GM19438 (cell line): Measurements from ENCODE around the gene RPS17.

ENCODE experiments used
- ATAC-seq: cut with Tn5 transposase; IDR thresholded peaks from one replicate; pipeline ENCODE4 v1.9.1; 2021; ENCODE audit warnings: low read depth; ENCODE audit not compliant: unreplicated experiment

RPS17 gene

GRCh38 chr15:82540055-82540983 lies at the start of gene RPS17:
Gene RPS17, minus strand, starts transcription at chr15:82540457. Its CDS starts 29 bp downstream, at chr15:82540428.
- ATAC-seq: peak; percentile 95

GRCh38 chr15:82587805-82588204 lies 47.5 kb upstream of the RPS17 start:
- no peak for ATAC-seq

DNA sequence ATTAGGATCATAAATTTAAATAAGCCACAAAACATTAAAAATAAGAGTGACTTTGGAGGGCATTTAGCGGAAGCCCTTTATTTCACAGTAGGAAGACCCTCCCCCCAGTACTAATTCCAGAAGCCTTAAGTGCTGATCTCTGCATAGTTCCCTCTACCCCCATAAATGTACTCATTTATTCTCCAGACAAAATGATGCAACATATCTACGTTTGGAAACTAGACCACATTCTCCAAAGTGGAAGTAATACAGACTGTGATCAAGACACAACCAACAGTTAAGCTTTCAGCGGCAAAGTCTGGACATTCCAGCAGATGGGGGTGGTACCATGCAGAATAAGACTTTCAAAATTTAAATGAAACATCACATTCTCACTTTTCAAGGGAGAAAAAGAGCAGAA lies 44.8 kb upstream of the RPS17 start:
- ATAC-seq: no peak

DNA sequence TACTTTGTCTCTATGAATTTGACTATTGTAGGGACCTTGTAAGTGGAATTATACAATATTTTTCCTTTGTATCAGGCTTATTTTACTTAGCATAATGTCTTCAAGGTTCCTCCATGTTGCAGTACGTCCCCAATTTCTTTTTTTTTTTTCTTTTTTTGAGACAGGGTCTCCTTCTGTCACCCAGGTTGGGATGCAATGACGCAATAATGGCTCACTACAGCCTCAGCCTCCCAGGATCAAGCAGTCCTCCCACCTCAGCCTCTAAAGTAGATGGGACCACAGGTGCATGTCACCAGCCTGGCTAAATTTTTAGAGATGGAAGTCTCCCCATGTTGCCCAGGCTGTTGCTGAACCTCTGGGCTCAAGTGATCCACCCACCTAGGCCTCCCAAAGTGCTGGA lies 40.5 kb upstream of the RPS17 start:
- ATAC-seq: no peak

DNA sequence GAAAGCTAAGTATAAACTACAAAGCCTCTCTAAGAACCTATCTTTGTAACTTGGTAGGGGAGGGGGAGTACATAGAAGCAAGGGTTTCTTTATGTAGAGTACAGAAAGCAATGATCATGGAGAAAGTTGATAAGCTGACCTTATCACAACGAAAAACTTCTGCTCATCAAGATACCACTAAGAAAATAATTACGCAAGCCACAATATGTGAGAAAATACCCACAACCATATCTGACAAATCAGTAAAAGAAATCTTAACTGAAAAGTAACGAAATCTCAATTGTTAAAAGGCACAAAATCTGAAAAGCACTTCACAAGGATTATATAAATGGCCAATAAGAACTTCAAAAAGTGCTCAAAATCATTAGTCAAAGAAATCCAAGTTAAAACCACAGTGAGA lies 35.1 kb upstream of the RPS17 start:
- ATAC-seq: no peak

- ATAC-seq: no peak
These were observed 32.7 kb upstream of the RPS17 start for GRCh38 chr15:82572986-82573385.

DNA sequence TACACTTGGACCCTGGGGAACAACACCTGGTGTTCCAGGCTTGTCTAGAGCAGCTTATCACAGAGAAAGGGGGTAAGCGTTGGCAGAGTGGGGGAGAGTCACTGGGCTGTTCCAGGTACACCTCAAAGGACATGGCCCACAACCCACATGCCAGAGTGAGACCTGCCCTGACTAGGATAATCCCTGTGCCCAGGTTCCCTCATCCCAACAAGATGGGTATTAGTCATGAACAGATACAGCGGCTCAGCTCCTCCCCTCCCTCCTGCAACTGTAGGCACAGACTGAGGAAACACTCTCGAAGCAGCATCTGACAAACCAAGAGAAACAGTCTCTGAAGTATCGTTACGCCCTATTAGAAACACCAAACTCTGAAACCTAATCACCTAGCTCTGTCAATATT lies 32.1 kb upstream of the RPS17 start:
- no peak for ATAC-seq

- ATAC-seq: no peak
These were observed 31.5 kb upstream of the RPS17 start for GRCh38 chr15:82571722-82572222.

GRCh38 chr15:82570721-82571508 lies 30.7 kb upstream of the RPS17 start:
- no peak for ATAC-seq

DNA sequence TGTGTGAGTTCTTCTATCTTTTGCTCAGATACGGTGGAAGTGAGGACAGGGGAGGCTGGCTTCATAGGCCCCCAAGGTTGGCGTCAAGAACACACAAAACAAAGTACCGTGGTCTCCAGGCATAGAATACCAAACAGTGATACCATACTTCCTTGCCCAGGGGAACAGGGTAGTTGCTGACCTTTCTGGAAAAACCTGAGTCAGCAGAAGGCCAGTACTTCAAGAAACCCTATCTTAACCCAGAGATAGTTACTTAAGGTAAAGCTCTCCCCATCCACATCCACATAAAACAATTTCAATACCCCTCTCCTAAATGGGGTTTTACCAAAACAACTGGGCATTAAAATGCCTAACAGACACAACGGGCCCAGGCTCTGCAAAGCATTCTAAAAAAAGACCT lies 29.6 kb upstream of the RPS17 start:
- ATAC-seq: no peak

DNA sequence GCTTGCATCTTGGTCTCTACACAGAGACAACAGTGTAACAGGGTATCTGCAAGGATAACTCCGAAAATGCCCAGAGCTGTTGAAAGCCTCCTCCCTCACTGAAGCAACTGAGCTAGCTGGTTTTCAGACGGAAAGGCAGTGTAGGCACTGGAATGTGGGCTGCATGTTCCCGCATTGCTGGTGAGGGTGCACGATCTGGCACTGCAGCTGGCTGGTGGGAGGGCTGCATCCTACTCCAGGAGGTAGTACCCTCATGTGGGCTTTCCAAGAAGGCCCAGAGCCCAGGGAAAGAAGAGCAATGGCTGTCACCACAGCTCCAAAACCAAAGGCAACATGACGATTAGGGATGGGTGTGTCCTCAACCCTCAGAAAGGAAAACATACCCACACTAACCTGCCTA lies 28.7 kb upstream of the RPS17 start:
- no peak for ATAC-seq

- ATAC-seq: no peak
These were observed 27.4 kb upstream of the RPS17 start for GRCh38 chr15:82567661-82568060.

DNA sequence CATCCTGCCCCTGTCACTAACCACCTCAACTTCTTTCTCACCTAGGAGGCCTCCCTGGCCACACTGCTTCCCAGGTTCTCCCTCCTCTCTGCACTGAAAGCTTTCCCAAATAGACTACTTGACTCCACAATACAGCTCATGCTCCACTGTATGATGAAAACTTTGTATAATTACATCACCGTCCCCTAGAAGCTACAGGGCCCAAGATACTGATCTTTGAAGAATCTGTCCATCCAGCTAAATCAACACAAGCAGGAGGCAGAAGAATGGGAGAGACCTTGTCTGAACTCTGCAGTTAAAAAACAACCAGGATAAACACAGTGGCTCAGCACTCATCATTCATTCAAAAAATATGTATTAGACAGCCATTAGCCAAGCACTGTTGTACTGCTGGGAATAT lies 26.4 kb upstream of the RPS17 start:
- no peak for ATAC-seq

- no peak for ATAC-seq
These were observed 18.2 kb upstream of the RPS17 start for GRCh38 chr15:82558502-82558901.

- ATAC-seq: no peak
These were observed 16.2 kb upstream of the RPS17 start for GRCh38 chr15:82556315-82557035.

GRCh38 chr15:82554849-82555248 lies 14.6 kb upstream of the RPS17 start:
- no peak for ATAC-seq

- no peak for ATAC-seq
These were observed 14.1 kb upstream of the RPS17 start for GRCh38 chr15:82554351-82554750.

DNA sequence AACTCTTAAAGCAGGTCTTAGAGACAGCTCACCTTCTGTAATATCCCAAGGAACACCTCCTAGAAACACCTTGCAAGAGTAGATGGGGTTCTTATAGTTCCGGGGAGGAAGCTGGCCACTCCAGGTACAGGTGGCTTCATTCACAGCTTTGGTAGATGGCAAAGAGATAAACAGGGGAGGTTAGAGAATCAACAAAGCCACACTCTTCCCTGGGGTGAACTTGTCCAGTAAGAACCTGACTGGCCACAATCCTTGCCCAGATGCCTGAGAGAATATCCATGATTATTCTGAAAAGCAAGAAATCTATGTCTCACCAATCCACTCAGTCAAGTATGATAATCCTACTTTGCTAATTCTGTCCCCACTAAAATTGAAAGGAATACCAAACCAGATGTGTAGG lies 13.6 kb upstream of the RPS17 start:
- ATAC-seq: no peak

GRCh38 chr15:82552861-82553260 lies 12.6 kb upstream of the RPS17 start:
- ATAC-seq: no peak

DNA sequence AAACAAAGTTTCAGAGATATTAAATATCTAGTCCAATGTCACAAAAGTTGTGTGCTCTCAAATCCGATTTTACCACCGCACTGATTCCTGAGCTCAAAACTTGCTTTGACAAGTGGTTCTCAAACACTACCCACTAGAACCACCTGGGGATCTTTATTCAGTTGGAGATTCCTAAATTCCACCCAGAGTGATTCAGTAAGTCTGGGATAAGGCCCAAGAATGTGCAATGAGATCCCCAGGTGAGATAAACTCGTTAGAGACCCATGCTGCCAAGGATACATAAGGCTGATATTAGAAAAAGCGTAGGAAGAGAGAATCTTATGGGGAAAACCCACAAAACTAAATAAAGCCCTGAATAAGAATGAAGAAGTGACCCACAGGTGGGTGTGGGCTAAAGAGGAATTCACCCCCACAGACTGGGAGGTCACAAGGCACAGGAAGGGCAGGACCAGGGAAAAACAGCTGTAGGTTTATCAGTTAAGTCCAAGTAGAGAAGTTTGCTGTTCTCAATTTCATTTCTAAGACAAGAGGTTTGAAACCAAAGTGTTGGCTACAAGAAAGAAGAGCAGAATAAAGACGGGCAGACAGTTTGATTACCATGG lies 11.5 kb upstream of the RPS17 start:
- no peak for ATAC-seq
